Fibroblast of skin of abdomen (primary cell): Measurements from ENCODE around the gene TPT1.

ENCODE experiments used
- DNase-seq: peaks from one replicate; pipeline ENCODE4 v3.0.0-alpha.2; 2013

The TPT1 gene

GRCh38 chr13:45333251-45333976 is 7.6 kb downstream of the TPT1 start:
- DNase-seq, result no peak

GRCh38 chr13:45332831-45333219 is 8.2 kb downstream of the TPT1 start:
- no peak for DNase-seq

GRCh38 chr13:45332036-45332830 is 8.8 kb downstream of the TPT1 start:
- peak; percentile 96 for DNase-seq

GRCh38 chr13:45331692-45332035 is 9.3 kb downstream of the TPT1 start:
- DNase-seq, result no peak

GRCh38 chr13:45331123-45331619 is 9.8 kb downstream of the TPT1 start:
- DNase-seq, result no peak

- peak; percentile 79 for DNase-seq
These were observed 12.3 kb downstream of the TPT1 start for GRCh38 chr13:45328661-45329111.

GRCh38 chr13:45327253-45327955 is 13.6 kb downstream of the TPT1 start:
- no peak for DNase-seq

GRCh38 chr13:45325806-45326205 is 15.2 kb downstream of the TPT1 start:
- peak; percentile 84 for DNase-seq

GRCh38 chr13:45320876-45321629 is 19.9 kb downstream of the TPT1 start:
- no peak for DNase-seq

- no peak for DNase-seq
These were observed 24.0 kb downstream of the TPT1 start for GRCh38 chr13:45316996-45317395.

GRCh38 chr13:45316338-45316737 is 24.6 kb downstream of the TPT1 start:
- no peak for DNase-seq

GRCh38 chr13:45315520-45316167 is 25.3 kb downstream of the TPT1 start:
- DNase-seq, result no peak

- DNase-seq, result no peak
These were observed 26.2 kb downstream of the TPT1 start for GRCh38 chr13:45314822-45315221.

GRCh38 chr13:45310341-45311131 is 30.4 kb downstream of the TPT1 start:
- no peak for DNase-seq

- DNase-seq, result no peak
These were observed 34.0 kb downstream of the TPT1 start for GRCh38 chr13:45306966-45307365.

GRCh38 chr13:45305079-45305478 is 35.9 kb downstream of the TPT1 start:
- DNase-seq, result no peak

GRCh38 chr13:45303866-45304265 is 37.1 kb downstream of the TPT1 start:
- DNase-seq, result no peak

- DNase-seq, result no peak
These were observed 38.0 kb downstream of the TPT1 start for GRCh38 chr13:45303026-45303425.

GRCh38 chr13:45302507-45302906 is 38.5 kb downstream of the TPT1 start:
- DNase-seq, result no peak

- no peak for DNase-seq
These were observed 39.7 kb downstream of the TPT1 start for GRCh38 chr13:45301263-45301662.
